AG10803 (cell line): ENCODE data around the gene SPOCK1.

Experiments
- DNase-seq: peaks from one replicate; pipeline ENCODE4 v3.0.0; 2010; ENCODE audit warnings: low read depth
- H3K4me3 ChIP-seq: 2 replicates; pipeline ENCODE4 v1.5.1; 2011; ENCODE audit warnings: mild to moderate bottlenecking, low read length, control low read depth
- CTCF ChIP-seq: conservative IDR thresholded peaks from 2 replicates; pipeline ENCODE4 v1.5.1; 2011; ENCODE audit warnings: mild to moderate bottlenecking, low read length, control low read depth, inconsistent platforms

The SPOCK1 gene

GRCh38 chr5:137379555-137380286, 119.4 kb downstream of the SPOCK1 start:
- no peak for DNase-seq
- no peak overlapping the region for H3K4me3 ChIP-seq
- TF ChIP-seq CTCF, result no peak

DNA sequence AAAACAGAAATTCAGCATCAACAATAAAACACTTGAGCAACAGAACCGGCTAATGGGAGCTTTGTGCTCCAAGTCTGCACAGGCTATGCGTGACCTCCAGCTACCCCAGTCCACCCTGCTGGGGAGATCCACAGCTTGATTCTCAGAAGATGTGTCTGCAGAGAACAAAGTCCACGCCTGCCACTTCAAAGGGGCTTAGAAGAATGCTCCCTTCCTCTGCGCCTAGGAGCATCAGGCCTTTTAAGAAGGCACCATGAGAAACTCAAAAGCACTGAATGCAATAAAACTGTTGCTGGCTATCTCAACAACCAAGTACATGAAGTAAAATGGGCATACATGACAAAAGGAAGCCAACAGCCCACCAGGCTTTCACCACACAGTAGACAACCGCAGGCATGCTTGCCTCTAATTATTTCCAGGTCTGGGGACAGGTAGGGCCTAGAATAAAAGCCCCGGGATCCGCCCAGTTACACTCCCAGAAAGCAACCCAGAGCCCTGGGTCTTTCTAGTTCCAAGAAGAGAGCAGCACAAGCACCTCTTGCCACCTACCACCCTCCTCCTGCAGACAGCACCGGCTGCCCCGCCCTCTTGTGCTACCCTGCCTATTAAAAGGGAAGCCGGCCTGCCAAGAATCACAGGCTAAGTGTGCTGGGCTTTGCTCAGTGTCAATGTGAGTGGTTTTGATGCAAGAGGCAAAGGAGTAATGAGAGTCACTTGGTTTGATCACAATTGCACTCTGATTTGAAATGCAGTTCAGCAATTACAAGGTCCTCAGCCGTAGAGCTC, 123.2 kb downstream of the SPOCK1 start:
- no peak for DNase-seq
- no peak for TF ChIP-seq CTCF
- no peak overlapping the region for H3K4me3 ChIP-seq

DNA sequence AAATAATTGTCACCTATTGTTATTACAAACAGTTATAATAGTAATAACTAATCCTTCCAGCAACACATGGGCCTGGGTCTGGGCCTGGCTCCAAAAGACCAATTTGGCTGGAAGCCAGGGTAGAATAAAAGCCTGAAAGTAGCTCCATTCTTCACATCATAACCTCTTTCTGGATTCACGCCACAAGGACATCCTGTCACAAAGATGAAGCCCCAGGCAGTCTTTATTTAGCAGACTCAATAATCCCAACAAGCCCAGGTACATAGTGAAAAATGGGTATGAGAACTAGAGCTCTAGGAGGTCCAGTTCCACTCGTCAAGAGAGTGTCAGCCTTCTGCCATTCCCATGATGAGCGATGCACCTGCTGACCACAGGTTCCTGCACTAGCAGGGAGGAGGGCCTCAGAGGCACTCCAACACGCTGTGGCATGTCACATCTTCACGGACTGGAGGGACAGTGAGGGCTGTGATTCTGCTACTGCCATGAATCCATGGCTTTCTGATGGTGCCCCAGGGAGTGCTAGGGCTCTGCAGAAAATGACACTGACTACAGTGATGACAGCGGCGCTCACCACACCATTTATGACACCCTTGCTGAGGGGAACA, 124.9 kb downstream of the SPOCK1 start:
- no peak for DNase-seq

GRCh38 chr5:137372773-137373160, 126.4 kb downstream of the SPOCK1 start:
- no peak overlapping the region for H3K4me3 ChIP-seq
- peak; percentile 62 for DNase-seq
- TF ChIP-seq CTCF, result no peak

More for the DNA sequence above, 124.9 kb downstream of the SPOCK1 start:
- no peak for TF ChIP-seq CTCF
- H3K4me3 ChIP-seq, result no peak overlapping the region

DNA sequence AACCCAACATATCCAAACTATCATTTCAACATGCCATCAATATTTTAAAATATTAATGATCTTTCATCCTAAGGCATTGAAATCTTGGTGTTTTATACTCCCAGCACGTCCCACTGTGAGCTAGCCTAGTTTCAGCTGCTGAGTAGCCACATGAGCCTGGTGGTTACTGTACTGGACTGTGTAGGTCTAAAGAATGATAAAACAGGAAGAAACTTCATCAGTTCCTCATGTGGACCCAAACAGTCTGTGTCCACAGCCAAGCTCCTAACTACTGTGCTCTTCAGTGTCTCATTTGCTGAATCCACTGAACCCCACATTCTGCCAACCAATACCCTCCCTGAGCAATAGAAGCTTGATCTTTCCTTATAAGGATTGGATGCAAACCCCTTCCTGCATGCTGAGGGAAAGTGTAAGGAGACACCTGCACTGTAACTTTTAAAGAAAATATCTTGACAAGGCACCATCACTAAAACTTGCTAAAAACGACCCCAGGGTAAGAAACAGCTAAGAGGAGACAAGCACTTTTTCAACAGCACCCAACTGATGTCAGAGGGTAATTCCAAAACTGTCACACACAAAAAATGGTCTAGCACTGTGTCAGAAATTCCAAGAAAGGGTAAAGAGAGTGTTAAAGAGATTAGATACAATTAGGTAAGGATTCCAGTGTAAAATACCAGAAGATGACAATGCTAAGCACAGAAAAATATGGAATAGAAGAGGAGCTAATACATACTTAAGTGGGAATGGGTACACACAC, 126.9 kb downstream of the SPOCK1 start:
- no peak overlapping the region for H3K4me3 ChIP-seq
- no peak for TF ChIP-seq CTCF
- DNase-seq, result no peak

DNA sequence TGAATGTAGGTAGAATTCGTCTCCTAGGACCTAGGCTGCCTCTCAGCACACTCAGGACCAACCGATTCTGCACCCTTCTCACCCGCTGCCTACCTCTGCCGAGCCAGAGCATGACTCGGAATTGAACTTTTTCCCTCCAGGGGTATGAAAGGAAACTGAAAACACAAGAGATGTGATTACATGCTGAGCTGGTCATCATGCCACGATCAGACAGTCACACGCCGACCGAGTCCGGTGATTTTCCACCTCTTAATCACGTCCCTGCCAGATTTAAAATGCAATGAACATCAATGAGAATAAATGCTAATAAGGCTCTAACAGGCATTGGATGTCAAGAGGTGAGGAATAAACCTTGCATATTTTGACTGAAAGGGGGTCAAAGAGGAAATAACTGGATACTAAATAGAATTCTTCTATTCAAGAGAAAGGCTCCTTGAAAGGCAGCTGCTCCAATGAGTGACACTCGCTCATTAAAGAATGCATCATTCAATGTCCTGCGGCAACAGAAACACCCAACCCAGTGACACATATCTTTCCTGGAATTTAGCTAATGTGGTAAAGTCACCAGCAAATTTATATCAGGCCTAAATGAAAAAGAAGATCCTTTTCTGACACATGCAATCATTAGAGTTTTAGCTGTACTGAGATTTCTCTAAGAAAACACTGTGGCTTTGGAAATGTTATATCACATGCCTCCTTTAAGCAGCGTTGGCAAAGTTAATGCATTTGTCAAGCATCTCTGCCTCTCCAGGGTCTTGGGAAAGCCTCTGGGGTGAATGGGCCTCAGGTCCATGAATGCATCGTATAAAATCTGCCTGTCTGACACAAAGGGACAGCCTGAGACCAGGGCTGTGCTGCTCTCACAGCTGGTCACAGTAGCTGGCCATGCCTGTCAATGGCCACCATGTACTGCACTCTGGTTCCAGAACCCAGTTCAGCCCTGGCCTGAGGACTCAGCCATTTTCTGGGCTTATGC, 128.7 kb downstream of the SPOCK1 start:
- no peak for TF ChIP-seq CTCF
- DNase-seq, result peak; percentile 8
- no peak overlapping the region for H3K4me3 ChIP-seq
